Spleen (tissue), 7 donors: Measurements from ENCODE around the gene MS4A6E.

Experiments
- CTCF ChIP-seq, 11 experiments: fragments of 200-600 bp in 7 of 11; fragments of 450-650 bp in 4 of 11; sonication (generic) in 4 of 11; IDR thresholded peaks in 8 of 11; conservative IDR thresholded peaks in 3 of 11; 1 replicate in 7 of 11; 2 replicates in 4 of 11; pipeline versions ENCODE4 v1.4.0 to v1.8.0; 2016 to 2021; ENCODE audit warnings: antibody characterized with exemption in 11 of 11, inconsistent platforms in 4 of 11, mild to moderate bottlenecking in 1 of 11
- POLR2A ChIP-seq, 3 donors: fragments of 450-650 bp; IDR thresholded peaks; one replicate each; pipeline ENCODE4 v1.5.1; 2017; ENCODE audit warnings: antibody characterized with exemption in 3 of 3, mild to moderate bottlenecking in 1 of 3
- POLR2AphosphoS5 ChIP-seq, 3 donors: sonication (generic); formaldehyde crosslinking; IDR thresholded peaks; one replicate each; pipeline ENCODE4 v1.5.1; 2017; ENCODE audit warnings: antibody characterized with exemption in 3 of 3
- donor health status: DM: no; HTN: no; CAD: no; lungs with moderate emphysema.
- donor health status: DM: no; HTN: no; CAD: no.
- donor health status: DM: no; HTN: no; CAD: no.

GRCh38 chr11:60357771-60358170, 30.7 kb downstream of the MS4A6E start:
- TF ChIP-seq CTCF (IDR thresholded peaks at IDR 0.05 in 8 of 11, conservative IDR thresholded peaks at IDR 0.05 in 3 of 11) (no peak), POLR2A (IDR thresholded peaks at IDR 0.05) (no peak), POLR2AphosphoS5 (IDR thresholded peaks at IDR 0.05) (no peak)
